K562 (cell line): ENCODE measurements around the gene PXK. TPM values are rescaled to one million over a fixed set of nuclear protein-coding genes. Genes with fewer than 3 reads are reported as not detected.

Experiments
- CHCHD3 ChIP-seq: fragments of 250-450 bp; sonication (Bioruptor Pico); IDR thresholded peaks from 2 replicates; pipeline ENCODE4 v2.1.2; 2022; ENCODE audit warnings: mild to moderate bottlenecking
- ETS1 ChIP-seq: conservative IDR thresholded peaks from 2 replicates; pipeline ENCODE4 v1.6.1; 2011; ENCODE audit warnings: low read depth, mild to moderate bottlenecking, low read length; ENCODE audit not compliant: control insufficient read depth
- FOSL1 ChIP-seq: fragments of 200-800 bp; sonication (Bioruptor generic); conservative IDR thresholded peaks from 2 replicates; pipeline ENCODE4 v1.6.1; 2016; ENCODE audit warnings: missing genetic modification characterization, missing compliant biosample characterization
- FOXA1 ChIP-seq: fragments of 450-650 bp; IDR thresholded peaks from 2 replicates; pipeline ENCODE4 v1.6.1; 2016; ENCODE audit warnings: mild to moderate bottlenecking, borderline replicate concordance
- JUND ChIP-seq, 2 experiments: IDR thresholded peaks; 2 replicates in 1 of 2; 3 replicates in 1 of 2; pipeline ENCODE4 v1.6.1; 2011; ENCODE audit warnings: borderline replicate concordance in 2 of 2, low read depth in 2 of 2, low read length in 2 of 2, improper control_type of control experiment in 1 of 2, missing biosample characterization in 1 of 2, missing genetic modification characterization in 1 of 2, missing genetic modification reagents in 1 of 2
- NFATC3 ChIP-seq: fragments of 450-650 bp; IDR thresholded peaks from 2 replicates; pipeline ENCODE4 v1.6.1; 2017; ENCODE audit warnings: mild to moderate bottlenecking
- PATZ1 ChIP-seq: fragments of 250-450 bp; sonication (Bioruptor Pico); IDR thresholded peaks from 2 replicates; pipeline ENCODE4 v1.5.0; 2020; ENCODE audit warnings: mild to moderate bottlenecking, borderline replicate concordance
- TEAD4 ChIP-seq, 2 experiments: sonication (generic) in 1 of 2; formaldehyde crosslinking in 1 of 2; IDR thresholded peaks; 2 replicates each; pipeline versions ENCODE4 v1.6.1 to v1.8.0; 2012 to 2022; ENCODE audit warnings: borderline replicate concordance in 1 of 2, inconsistent platforms in 1 of 2, low read length in 1 of 2, mild to moderate bottlenecking in 1 of 2, missing genetic modification reagents in 1 of 2
- TFAP4 ChIP-seq: sonication (generic); formaldehyde crosslinking; IDR thresholded peaks from 2 replicates; pipeline ENCODE4 v1.8.0; 2022; ENCODE audit warnings: missing genetic modification reagents, mild to moderate bottlenecking, moderate library complexity, borderline replicate concordance
- ZNF644 ChIP-seq: fragments of 200-800 bp; sonication (Bioruptor generic); IDR thresholded peaks from 2 replicates; pipeline ENCODE4 v1.6.1; 2016; ENCODE audit warnings: low read depth, missing genetic modification characterization, missing compliant biosample characterization
- polyA plus RNA-seq, 8 experiments: library from polyadenylated mRNA; depleted of rRNA in 4 of 8; stranded (reverse) in 5 of 8; unstranded in 3 of 8; fragments of >200 nt; fragmentation: Nextera tagmentation in 2 of 8; fragmentation: Illumina TruSeq in 1 of 8; extraction: Ambion mirVana in 2 of 8; extraction: Trizol in 1 of 8; gene quantifications; 2 replicates each; pipeline versions ENCODE4 v1.2.1 to v1.2.3, GENCODE V29; 2011 to 2014; ENCODE audit warnings: inconsistent platforms in 1 of 8, missing spikeins in 1 of 8
- total RNA-seq, 7 experiments: library from RNA; depleted of rRNA in 6 of 7; stranded (reverse); fragments of >200 nt in 6 of 7; fragmentation: Illumina TruSeq in 2 of 7; extraction: Trizol in 2 of 7; gene quantifications; 2 replicates each; pipeline versions ENCODE4 v1.2.1 to v1.2.3, GENCODE V29; 2011 to 2021; ENCODE audit warnings: low replicate concordance in 1 of 7
- TF ChIP-seq, protein P1 (sequence below): fragments of 450-650 bp; IDR thresholded peaks from 2 replicates; pipeline ENCODE4 v1.6.1; 2016; ENCODE audit warnings: antibody characterized with exemption

The PXK gene
- total and polyA plus RNA-seq, 9 of the 15 experiments (the other 6 are each of a cell fraction or from before 2014, with no cell fraction given) = 3.3 to 19.9 (median 11.3) TPM

- peak; percentile 50; the same call in 1 of the 2 replicates for TF ChIP-seq ZNF644 (tag)
- TF ChIP-seq FOXA1 = no peak
- TF ChIP-seq, protein P1, sequence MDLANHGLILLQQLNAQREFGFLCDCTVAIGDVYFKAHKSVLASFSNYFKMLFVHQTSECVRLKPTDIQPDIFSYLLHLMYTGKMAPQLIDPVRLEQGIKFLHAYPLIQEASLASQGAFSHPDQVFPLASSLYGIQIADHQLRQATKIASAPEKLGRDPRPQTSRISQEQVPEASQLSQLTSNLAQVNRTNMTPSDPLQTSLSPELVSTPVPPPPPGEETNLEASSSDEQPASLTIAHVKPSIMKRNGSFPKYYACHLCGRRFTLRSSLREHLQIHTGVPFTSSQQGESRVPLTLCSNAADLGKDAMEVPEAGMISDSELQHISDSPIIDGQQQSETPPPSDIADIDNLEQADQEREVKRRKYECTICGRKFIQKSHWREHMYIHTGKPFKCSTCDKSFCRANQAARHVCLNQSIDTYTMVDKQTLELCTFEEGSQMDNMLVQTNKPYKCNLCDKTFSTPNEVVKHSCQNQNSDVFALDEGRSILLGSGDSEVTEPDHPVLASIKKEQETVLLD = peak; percentile 93
- peak; percentile 89 for TF ChIP-seq TFAP4
- peak; percentile 97 for TF ChIP-seq JUND (IDR thresholded peaks at IDR 0.05; ENCODE audit: borderline replicate concordance, low read depth, low read length)
- peak; percentile 90; the same call in 2 of the 3 replicates for TF ChIP-seq JUND (tag; IDR thresholded peaks at IDR 0.05; ENCODE audit: borderline replicate concordance, low read depth, low read length)
- TF ChIP-seq NFATC3 = no peak
- TF ChIP-seq PATZ1 = no peak
- peak; percentile 10; the same call in 1 of the 2 replicates for TF ChIP-seq TEAD4 (IDR thresholded peaks at IDR 0.05; ENCODE audit: low read length)
- no peak for TF ChIP-seq TEAD4 (CRISPR knock-in tag; IDR thresholded peaks at IDR 0.05; ENCODE audit: borderline replicate concordance)
- TF ChIP-seq FOSL1 (tag) = peak; percentile 52
- no peak for TF ChIP-seq ETS1
- no peak for TF ChIP-seq CHCHD3 (CRISPR knock-in tag)
Measured at GRCh38 chr3:58305882-58306711, 26.6 kb upstream of the PXK start, which contains the start of the genes HTD2 and RPP14 (continued).
